PC-9 (cell line): ENCODE results near the gene WFDC13.

Source experiments
- EZH2 ChIP-seq: fragments of 200-600 bp; sonication (generic); IDR thresholded peaks from 2 replicates; pipeline ENCODE4 v1.8.0; 2017; ENCODE audit warnings: antibody characterized with exemption, low read depth
- TF ChIP-seq, protein P1 (sequence below): fragments of 200-600 bp; sonication (generic); conservative IDR thresholded peaks from 2 replicates; pipeline ENCODE4 v1.6.1; 2017; ENCODE audit warnings: mixed run types, antibody characterized with exemption, mild to moderate bottlenecking, moderate library complexity

DNA sequence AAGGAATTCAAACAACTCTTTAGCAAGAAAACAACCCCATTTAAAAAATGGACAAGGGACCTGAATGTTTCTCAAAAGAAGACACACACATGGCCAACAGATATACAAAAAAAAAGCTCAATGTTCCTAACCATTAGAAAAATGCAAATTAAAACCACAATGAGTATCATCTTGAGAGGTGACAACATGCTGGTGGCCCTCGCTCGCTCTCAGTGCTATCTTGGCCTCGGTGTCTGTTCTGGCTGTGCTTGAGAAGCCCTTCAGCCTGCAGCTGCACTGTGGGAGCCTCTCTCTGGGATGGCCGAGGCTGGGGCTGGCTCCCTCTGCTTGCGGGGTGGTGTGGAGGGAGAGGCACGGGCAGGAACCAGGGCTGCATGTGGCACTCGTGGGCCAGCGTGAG lies 33.7 kb downstream of the WFDC13 start:
- TF ChIP-seq, protein P1, sequence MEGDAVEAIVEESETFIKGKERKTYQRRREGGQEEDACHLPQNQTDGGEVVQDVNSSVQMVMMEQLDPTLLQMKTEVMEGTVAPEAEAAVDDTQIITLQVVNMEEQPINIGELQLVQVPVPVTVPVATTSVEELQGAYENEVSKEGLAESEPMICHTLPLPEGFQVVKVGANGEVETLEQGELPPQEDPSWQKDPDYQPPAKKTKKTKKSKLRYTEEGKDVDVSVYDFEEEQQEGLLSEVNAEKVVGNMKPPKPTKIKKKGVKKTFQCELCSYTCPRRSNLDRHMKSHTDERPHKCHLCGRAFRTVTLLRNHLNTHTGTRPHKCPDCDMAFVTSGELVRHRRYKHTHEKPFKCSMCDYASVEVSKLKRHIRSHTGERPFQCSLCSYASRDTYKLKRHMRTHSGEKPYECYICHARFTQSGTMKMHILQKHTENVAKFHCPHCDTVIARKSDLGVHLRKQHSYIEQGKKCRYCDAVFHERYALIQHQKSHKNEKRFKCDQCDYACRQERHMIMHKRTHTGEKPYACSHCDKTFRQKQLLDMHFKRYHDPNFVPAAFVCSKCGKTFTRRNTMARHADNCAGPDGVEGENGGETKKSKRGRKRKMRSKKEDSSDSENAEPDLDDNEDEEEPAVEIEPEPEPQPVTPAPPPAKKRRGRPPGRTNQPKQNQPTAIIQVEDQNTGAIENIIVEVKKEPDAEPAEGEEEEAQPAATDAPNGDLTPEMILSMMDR = no peak
- TF ChIP-seq EZH2 = no peak
